ENCODE measurements around the gene RBL1. TPM values are rescaled to one million over a fixed set of nuclear protein-coding genes. Genes with fewer than 3 reads are reported as not detected.
A peak's percentile ranks its signal among the peaks of the same experiment; 100 is the strongest.

The RBL1 gene
- total RNA-seq, 1 donor from 2014 or later: 4.9 TPM

DNA sequence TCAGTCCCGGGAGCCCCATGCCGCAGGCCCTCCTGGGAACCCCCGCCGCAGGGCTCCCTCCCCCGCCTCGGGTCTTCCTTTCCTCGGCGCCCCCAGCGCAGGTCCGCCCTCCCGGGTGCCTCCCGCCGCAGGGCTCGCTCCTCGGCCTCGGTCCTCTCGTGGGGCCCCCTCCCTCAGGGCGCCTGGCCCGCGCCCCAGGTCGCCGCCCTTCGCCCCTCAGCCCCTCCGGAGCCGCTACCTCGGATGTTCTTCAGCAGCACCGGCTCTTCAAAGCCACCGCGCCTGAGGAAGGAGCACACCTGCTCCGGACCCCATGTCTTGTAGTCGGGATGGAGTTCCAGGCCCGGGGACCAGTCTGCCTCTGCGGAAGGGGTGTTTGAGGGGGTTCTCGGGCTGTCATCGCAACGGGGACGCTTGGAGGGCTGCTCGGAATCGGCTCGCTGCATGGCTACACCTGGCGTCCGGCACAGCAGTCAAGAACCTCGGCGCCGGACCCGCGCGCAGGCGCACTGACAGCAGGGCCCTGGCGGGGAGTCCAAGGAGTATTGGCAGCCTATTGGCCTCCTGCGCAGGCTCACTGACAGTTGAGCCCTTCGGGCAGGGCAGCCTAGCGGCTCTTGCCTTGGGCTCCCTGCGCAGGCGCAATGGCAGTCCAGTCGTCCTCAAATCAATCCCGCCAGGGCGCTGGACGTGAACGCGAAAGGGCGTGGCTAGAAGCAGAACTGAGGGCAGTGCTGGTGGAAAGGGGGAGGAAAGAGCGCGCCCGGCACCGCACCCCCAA lies 144.4 kb downstream of the RBL1 start, which contains the start of gene SAMHD1:
SAMHD1 (minus strand) TSS at position 511 of the 781 bp plus-strand sequence; CDS start at position 446, 65 bp downstream.
- Mint-ChIP-seq H3K36me3 (ENCODE audit: unreplicated experiment) (no peaks in the 10 kb centered on the region), H3K27me3 (ENCODE audit: unreplicated experiment) (peaks cover 5% of the 10 kb centered on the region), H3K4me1 (ENCODE audit: low read depth, unreplicated experiment) (peaks cover 4% of the 10 kb centered on the region), H3K9me3 (ENCODE audit: unreplicated experiment) (no peaks in the 10 kb centered on the region), H3K4me3 (ENCODE audit: unreplicated experiment) (peak within 1 kb of the TSS; percentile 96), H3K27ac (ENCODE audit: unreplicated experiment) (peak within 1 kb of the TSS; percentile 52)
- peak; percentile 96 for DNase-seq
- TF ChIP-seq, protein P1, sequence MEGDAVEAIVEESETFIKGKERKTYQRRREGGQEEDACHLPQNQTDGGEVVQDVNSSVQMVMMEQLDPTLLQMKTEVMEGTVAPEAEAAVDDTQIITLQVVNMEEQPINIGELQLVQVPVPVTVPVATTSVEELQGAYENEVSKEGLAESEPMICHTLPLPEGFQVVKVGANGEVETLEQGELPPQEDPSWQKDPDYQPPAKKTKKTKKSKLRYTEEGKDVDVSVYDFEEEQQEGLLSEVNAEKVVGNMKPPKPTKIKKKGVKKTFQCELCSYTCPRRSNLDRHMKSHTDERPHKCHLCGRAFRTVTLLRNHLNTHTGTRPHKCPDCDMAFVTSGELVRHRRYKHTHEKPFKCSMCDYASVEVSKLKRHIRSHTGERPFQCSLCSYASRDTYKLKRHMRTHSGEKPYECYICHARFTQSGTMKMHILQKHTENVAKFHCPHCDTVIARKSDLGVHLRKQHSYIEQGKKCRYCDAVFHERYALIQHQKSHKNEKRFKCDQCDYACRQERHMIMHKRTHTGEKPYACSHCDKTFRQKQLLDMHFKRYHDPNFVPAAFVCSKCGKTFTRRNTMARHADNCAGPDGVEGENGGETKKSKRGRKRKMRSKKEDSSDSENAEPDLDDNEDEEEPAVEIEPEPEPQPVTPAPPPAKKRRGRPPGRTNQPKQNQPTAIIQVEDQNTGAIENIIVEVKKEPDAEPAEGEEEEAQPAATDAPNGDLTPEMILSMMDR (IDR thresholded peaks at IDR 0.05; ENCODE audit: partially characterized antibody, unreplicated experiment): no peak

DNA sequence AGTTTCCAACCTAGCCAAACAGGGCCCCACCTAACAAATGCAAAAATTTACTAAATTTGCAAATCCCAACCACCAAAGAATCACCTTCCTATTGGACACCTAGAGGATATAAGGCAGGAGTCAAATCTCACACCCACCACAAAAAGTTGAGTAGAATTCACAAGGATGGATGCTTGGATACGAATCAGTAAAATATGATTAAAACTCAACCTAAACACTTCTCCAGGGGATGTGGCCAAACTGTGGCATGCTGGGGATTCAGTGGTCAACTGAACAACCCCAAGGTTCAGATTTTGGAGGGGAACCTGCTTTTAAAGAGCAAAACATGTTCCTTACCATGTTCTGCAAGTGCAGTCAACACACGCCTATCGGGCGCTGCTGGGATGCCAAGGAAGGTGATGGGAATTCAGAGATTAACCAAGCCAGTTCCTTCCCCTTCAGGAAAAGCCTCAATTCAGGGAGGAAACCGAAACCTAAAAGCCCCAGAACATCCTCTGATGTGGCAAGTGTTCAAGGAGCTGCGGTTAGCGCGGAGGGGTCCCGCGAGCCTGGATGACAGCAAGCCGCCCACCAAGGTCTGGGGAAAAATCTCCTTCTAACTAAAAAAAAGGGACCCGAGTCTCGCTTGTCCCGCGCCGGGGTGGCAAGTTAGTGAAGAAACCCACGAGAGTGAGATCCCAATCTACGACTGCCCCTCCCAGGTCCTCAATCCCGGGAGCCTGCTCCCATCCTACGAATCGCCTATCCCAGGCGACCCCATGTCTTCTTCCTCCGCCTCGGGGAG lies 145.2 kb downstream of the RBL1 start:
- TF ChIP-seq, protein P1 (IDR thresholded peaks at IDR 0.05; ENCODE audit: partially characterized antibody, unreplicated experiment): no peak
- peak overlapping the region; percentile 96 for H3K4me3 Mint-ChIP-seq (ENCODE audit: unreplicated experiment)
- peak; percentile 17 for DNase-seq
- H3K27me3 Mint-ChIP-seq (ENCODE audit: unreplicated experiment): peaks cover 5% of the 10 kb centered on the region
- peaks cover 4% of the 10 kb centered on the region for H3K4me1 Mint-ChIP-seq (ENCODE audit: low read depth, unreplicated experiment)
- H3K36me3 Mint-ChIP-seq (ENCODE audit: unreplicated experiment): no peaks in the 10 kb centered on the region
- no peak overlapping the region for H3K27ac Mint-ChIP-seq (ENCODE audit: unreplicated experiment)
- no peaks in the 10 kb centered on the region for H3K9me3 Mint-ChIP-seq (ENCODE audit: unreplicated experiment)

Other genes starting within 250 kb of the RBL1 start
- not detected for gene TLDC2, start 219.9 kb downstream of the RBL1 start, total RNA-seq (ENCODE audit: unreplicated experiment)
- gene SAMHD1, start 144.3 kb downstream of the RBL1 start, total RNA-seq (ENCODE audit: unreplicated experiment): 30.8 TPM
- gene RPN2, start 83.3 kb upstream of the RBL1 start, total RNA-seq (ENCODE audit: unreplicated experiment): 156 TPM
- gene MROH8, start 83.6 kb upstream of the RBL1 start, total RNA-seq (ENCODE audit: unreplicated experiment): 2.6 TPM
- gene GHRH, start 165.8 kb upstream of the RBL1 start, total RNA-seq (ENCODE audit: unreplicated experiment): not detected
- 27.9 TPM for gene MANBAL, start 193.7 kb upstream of the RBL1 start, total RNA-seq (ENCODE audit: unreplicated experiment)

Measured in glutamatergic neuron (in vitro differentiated cells).